Measurements from ENCODE around the gene ACTR5.
A peak's percentile ranks its signal among the peaks of the same experiment; 100 is the strongest.

Gene ACTR5

DNA sequence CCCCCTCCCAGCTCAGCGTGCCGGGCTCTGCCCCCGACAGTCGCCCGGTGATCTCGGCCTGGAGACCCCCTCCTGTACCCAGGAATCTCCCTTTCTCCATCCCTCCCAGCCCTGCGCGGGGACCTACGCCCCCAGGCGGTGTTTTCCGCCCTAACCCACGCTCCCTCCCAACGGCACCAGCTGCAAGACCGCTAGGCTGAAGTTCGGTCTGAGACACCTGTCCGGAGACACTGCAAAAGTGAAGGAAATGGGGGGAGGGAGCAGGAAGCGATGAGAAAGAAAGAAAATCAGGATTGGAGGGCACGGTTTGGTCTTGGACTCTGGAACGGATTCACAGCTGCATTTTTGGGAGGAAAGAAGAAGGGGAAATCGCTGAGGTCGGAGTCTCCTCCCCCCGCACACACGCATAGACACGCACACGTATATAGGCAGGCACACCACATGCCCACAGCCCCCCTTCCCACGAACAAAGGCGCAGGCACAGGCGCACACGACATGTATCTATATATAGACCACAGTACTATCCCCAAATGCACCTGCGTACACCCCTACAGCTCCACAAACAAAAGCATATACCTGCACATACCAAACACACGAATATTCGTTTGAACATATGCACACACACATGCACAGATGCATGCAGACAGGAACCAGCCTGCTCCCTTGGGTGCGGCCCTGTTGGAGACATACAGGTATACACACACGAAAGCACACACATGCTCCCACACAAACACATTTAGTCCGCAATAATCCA lies 22.9 kb upstream of the ACTR5 start:
- no peak for DNase-seq (ENCODE audit: low read depth)
- no peak overlapping the region for H3K4me3 ChIP-seq (ENCODE audit: low read depth, low read length)
- TF ChIP-seq CTCF (conservative IDR thresholded peaks at IDR 0.05; ENCODE audit: low read depth, low read length), result no peak

GRCh38 chr20:38725931-38726803 lies 22.1 kb upstream of the ACTR5 start:
- TF ChIP-seq CTCF (conservative IDR thresholded peaks at IDR 0.05; ENCODE audit: low read depth, low read length), result peak; percentile 44
- DNase-seq (ENCODE audit: low read depth), result no peak
- H3K4me3 ChIP-seq (ENCODE audit: low read depth, low read length), result no peak overlapping the region

- TF ChIP-seq CTCF (conservative IDR thresholded peaks at IDR 0.05; ENCODE audit: low read depth, low read length), result no peak
- no peak overlapping the region for H3K4me3 ChIP-seq (ENCODE audit: low read depth, low read length)
- no peak for DNase-seq (ENCODE audit: low read depth)
Observed at GRCh38 chr20:38726804-38727606, 21.3 kb upstream of the ACTR5 start.

DNA sequence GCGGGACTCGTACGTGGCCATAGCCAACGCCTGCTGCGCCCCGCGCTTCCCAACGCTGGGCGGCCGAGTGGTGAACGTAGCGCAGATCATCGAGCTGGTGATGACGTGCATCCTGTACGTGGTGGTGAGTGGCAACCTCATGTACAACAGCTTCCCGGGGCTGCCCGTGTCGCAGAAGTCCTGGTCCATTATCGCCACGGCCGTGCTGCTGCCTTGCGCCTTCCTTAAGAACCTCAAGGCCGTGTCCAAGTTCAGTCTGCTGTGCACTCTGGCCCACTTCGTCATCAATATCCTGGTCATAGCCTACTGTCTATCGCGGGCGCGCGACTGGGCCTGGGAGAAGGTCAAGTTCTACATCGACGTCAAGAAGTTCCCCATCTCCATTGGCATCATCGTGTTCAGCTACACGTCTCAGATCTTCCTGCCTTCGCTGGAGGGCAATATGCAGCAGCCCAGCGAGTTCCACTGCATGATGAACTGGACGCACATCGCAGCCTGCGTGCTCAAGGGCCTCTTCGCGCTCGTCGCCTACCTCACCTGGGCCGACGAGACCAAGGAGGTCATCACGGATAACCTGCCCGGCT lies 20.6 kb upstream of the ACTR5 start:
- TF ChIP-seq CTCF (conservative IDR thresholded peaks at IDR 0.05; ENCODE audit: low read depth, low read length), result no peak
- no peak overlapping the region for H3K4me3 ChIP-seq (ENCODE audit: low read depth, low read length)
- no peak for DNase-seq (ENCODE audit: low read depth)

GRCh38 chr20:38728191-38728781 lies 20.0 kb upstream of the ACTR5 start:
- no peak for DNase-seq (ENCODE audit: low read depth)
- no peak for TF ChIP-seq CTCF (conservative IDR thresholded peaks at IDR 0.05; ENCODE audit: low read depth, low read length)
- H3K4me3 ChIP-seq (ENCODE audit: low read depth, low read length), result no peak overlapping the region

- TF ChIP-seq CTCF (conservative IDR thresholded peaks at IDR 0.05; ENCODE audit: low read depth, low read length), result no peak
- DNase-seq (ENCODE audit: low read depth), result no peak
- no peak overlapping the region for H3K4me3 ChIP-seq (ENCODE audit: low read depth, low read length)
Observed at GRCh38 chr20:38728911-38729642, 19.2 kb upstream of the ACTR5 start.

Data from choroid plexus epithelial cell (primary cell).